Measurements from ENCODE around the gene RNF215. TPM values are rescaled to one million over a fixed set of nuclear protein-coding genes. Genes with fewer than 3 reads are reported as not detected.

The RNF215 gene
- total and polyA plus RNA-seq, 5 donors from 2014 or later = 0.23 to 13.1 (median 0.45) TPM

GRCh38 chr22:30432096-30432495, 44.9 kb upstream of the RNF215 start:
- Histone ChIP-seq H3K27me3 (ENCODE audit: control insufficient read depth, insufficient read depth, low read length) (no peaks in the 10 kb centered on the region), H3K4me3 (ENCODE audit: low read depth, low read length) (no peak overlapping the region), H3K27ac (ENCODE audit: insufficient read depth, low read length, poor library complexity, severe bottlenecking) (no peak overlapping the region), H3K4me1 (ENCODE audit: control insufficient read depth, insufficient read depth, low read length, poor library complexity, severe bottlenecking) (peaks cover 12% of the 10 kb centered on the region), H3K36me3 (ENCODE audit: control insufficient read depth, insufficient read depth, low read length) (peaks cover 7% of the 10 kb centered on the region), H3K9me3 (ENCODE audit: control insufficient read depth in 2 of 2, low read length in 2 of 2) (peaks cover 2 to 11% of the 10 kb centered on the region in 2 experiments)
- ATAC-seq (ENCODE audit: low read depth in 2 of 2) = no peak
- peaks cover 7% of the 10 kb centered on the region for H3K36me3 Mint-ChIP-seq
- H3K27ac Mint-ChIP-seq = no peak overlapping the region
- peaks cover 7 to 30% (median 12%) of the 10 kb centered on the region in 4 donors for H3K4me1 Mint-ChIP-seq
- no peak overlapping the region for H3K4me3 Mint-ChIP-seq
- H3K27me3 Mint-ChIP-seq = peaks cover 8% of the 10 kb centered on the region
- no peak for DNase-seq
- H3K9me3 Mint-ChIP-seq = peaks cover 0 to 15% (median 5%) of the 10 kb centered on the region in 7 donors

DNA sequence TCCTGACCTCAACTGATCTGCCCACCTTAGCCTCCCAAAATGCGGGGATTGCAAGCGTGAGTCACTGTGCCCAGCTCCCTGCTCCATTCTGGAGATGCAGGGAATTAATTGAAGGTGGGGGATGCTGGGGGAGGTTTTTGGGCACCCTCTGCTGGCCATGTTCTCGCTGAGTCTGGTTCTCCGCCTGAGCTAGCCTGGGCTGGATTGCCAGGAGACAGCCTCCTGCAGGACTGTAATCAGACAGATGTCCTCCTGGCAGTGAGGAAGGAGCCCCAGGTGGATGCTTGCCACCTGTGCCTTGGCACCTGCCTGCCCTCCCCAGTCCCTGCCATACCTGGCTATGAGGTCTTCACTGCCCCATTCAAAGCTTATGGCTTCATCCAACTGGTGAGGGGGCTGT, 43.7 kb upstream of the RNF215 start:
- peaks cover 19% of the 10 kb centered on the region for H3K4me1 ChIP-seq (ENCODE audit: control insufficient read depth, insufficient read depth, low read length, poor library complexity, severe bottlenecking)
- no peak for ATAC-seq (ENCODE audit: low read depth in 2 of 2)
- peaks cover 0 to 5% of the 10 kb centered on the region in 2 experiments for H3K9me3 ChIP-seq (ENCODE audit: control insufficient read depth in 2 of 2, low read length in 2 of 2)
- H3K27me3 ChIP-seq (ENCODE audit: control insufficient read depth, insufficient read depth, low read length) = no peaks in the 10 kb centered on the region
- peaks cover 0 to 11% (median 3%) of the 10 kb centered on the region in 7 donors for H3K9me3 Mint-ChIP-seq
- H3K36me3 Mint-ChIP-seq = peaks cover 7% of the 10 kb centered on the region
- peaks cover 13 to 38% (median 18%) of the 10 kb centered on the region in 4 donors for H3K4me1 Mint-ChIP-seq
- H3K36me3 ChIP-seq (ENCODE audit: control insufficient read depth, insufficient read depth, low read length) = peaks cover 7% of the 10 kb centered on the region
- H3K27ac Mint-ChIP-seq = peak overlapping the region in 1 of 3 donors; percentile 40
- DNase-seq = no peak
- peaks cover 8% of the 10 kb centered on the region for H3K27me3 Mint-ChIP-seq
- no peak overlapping the region for H3K4me3 ChIP-seq (ENCODE audit: low read depth, low read length)
- H3K27ac ChIP-seq (ENCODE audit: insufficient read depth, low read length, poor library complexity, severe bottlenecking) = no peak overlapping the region
- H3K4me3 Mint-ChIP-seq = no peak overlapping the region

GRCh38 chr22:30429887-30430286, 42.7 kb upstream of the RNF215 start:
- no peak overlapping the region for H3K27ac ChIP-seq (ENCODE audit: insufficient read depth, low read length, poor library complexity, severe bottlenecking)
- DNase-seq (no peak), ATAC-seq (ENCODE audit: low read depth in 2 of 2) (no peak)
- Mint-ChIP-seq H3K4me1 (peaks cover 6 to 36% (median 15%) of the 10 kb centered on the region in 4 donors), H3K27ac (peak overlapping the region in 2 of 3 donors; percentile 65 to 70), H3K36me3 (peaks cover 4% of the 10 kb centered on the region), H3K27me3 (no peaks in the 10 kb centered on the region), H3K4me3 (peak overlapping the region in 1 of 4 donors; percentile 1), H3K9me3 (peaks cover 0 to 4% (median 0%) of the 10 kb centered on the region in 7 donors)
- H3K9me3 ChIP-seq (ENCODE audit: control insufficient read depth in 2 of 2, low read length in 2 of 2) = peaks cover 0 to under 1% of the 10 kb centered on the region in 2 experiments
- peaks cover 7% of the 10 kb centered on the region for H3K36me3 ChIP-seq (ENCODE audit: control insufficient read depth, insufficient read depth, low read length)
- no peak overlapping the region for H3K4me3 ChIP-seq (ENCODE audit: low read depth, low read length)
- H3K4me1 ChIP-seq (ENCODE audit: control insufficient read depth, insufficient read depth, low read length, poor library complexity, severe bottlenecking) = peaks cover 24% of the 10 kb centered on the region
- no peaks in the 10 kb centered on the region for H3K27me3 ChIP-seq (ENCODE audit: control insufficient read depth, insufficient read depth, low read length)

DNA sequence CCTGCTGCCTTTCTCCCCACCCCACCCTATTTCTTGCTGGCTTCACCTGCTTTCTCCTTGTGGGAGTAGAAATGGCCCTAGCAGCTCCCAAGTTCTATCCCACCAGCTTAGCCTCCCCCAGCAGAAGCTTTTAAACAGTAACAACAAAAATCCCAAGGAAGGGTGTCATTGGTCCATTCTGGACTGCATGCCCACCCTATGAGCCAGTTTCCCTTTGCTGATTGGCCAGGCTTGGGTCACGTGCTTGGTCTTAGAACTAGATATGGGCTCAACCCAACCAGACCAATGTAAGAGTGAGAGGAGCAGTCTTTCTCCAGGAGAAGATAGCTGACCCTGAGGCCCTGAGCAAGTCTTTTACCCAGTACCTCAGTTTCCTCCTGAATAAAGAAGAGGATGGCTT, 40.7 kb upstream of the RNF215 start:
- H3K36me3 ChIP-seq (ENCODE audit: control insufficient read depth, insufficient read depth, low read length) = peaks cover 7% of the 10 kb centered on the region
- no peak for DNase-seq
- no peak overlapping the region for H3K4me3 ChIP-seq (ENCODE audit: low read depth, low read length)
- peaks cover 42% of the 10 kb centered on the region for H3K4me1 ChIP-seq (ENCODE audit: control insufficient read depth, insufficient read depth, low read length, poor library complexity, severe bottlenecking)
- Mint-ChIP-seq H3K9me3 (no peaks in the 10 kb centered on the region), H3K4me1 (peaks cover 5 to 48% (median 24%) of the 10 kb centered on the region in 4 donors), H3K27me3 (no peaks in the 10 kb centered on the region), H3K27ac (peak overlapping the region in 2 of 3 donors; percentile 52 to 55), H3K4me3 (peak overlapping the region in 1 of 4 donors; percentile 99), H3K36me3 (peaks cover 4% of the 10 kb centered on the region)
- no peak overlapping the region for H3K27ac ChIP-seq (ENCODE audit: insufficient read depth, low read length, poor library complexity, severe bottlenecking)
- no peaks in the 10 kb centered on the region for H3K27me3 ChIP-seq (ENCODE audit: control insufficient read depth, insufficient read depth, low read length)
- no peaks in the 10 kb centered on the region for H3K9me3 ChIP-seq (ENCODE audit: control insufficient read depth in 2 of 2, low read length in 2 of 2)
- ATAC-seq (ENCODE audit: low read depth in 2 of 2) = no peak

- peak overlapping the region; percentile 91 to 99 (median 98) for H3K27ac Mint-ChIP-seq
- Histone ChIP-seq H3K27ac (ENCODE audit: insufficient read depth, low read length, poor library complexity, severe bottlenecking) (peak overlapping the region; percentile 95), H3K9me3 (ENCODE audit: control insufficient read depth in 2 of 2, low read length in 2 of 2) (no peaks in the 10 kb centered on the region), H3K27me3 (ENCODE audit: control insufficient read depth, insufficient read depth, low read length) (no peaks in the 10 kb centered on the region), H3K4me1 (ENCODE audit: control insufficient read depth, insufficient read depth, low read length, poor library complexity, severe bottlenecking) (peaks cover 46% of the 10 kb centered on the region), H3K4me3 (ENCODE audit: low read depth, low read length) (peak overlapping the region; percentile 83), H3K36me3 (ENCODE audit: control insufficient read depth, insufficient read depth, low read length) (peaks cover 7% of the 10 kb centered on the region)
- peak overlapping the region; percentile 91 to 99 (median 95) for H3K4me3 Mint-ChIP-seq
- DNase-seq (peak; percentile 78 to 89 (median 86)), ATAC-seq (ENCODE audit: low read depth in 2 of 2) (peak; percentile 26 to 35)
- no peaks in the 10 kb centered on the region for H3K9me3 Mint-ChIP-seq
- peaks cover 11 to 60% (median 34%) of the 10 kb centered on the region in 4 donors for H3K4me1 Mint-ChIP-seq
- no peaks in the 10 kb centered on the region for H3K27me3 Mint-ChIP-seq
- H3K36me3 Mint-ChIP-seq = peaks cover 8% of the 10 kb centered on the region
These were observed 39.5 kb upstream of the RNF215 start for GRCh38 chr22:30426388-30427353.

DNA sequence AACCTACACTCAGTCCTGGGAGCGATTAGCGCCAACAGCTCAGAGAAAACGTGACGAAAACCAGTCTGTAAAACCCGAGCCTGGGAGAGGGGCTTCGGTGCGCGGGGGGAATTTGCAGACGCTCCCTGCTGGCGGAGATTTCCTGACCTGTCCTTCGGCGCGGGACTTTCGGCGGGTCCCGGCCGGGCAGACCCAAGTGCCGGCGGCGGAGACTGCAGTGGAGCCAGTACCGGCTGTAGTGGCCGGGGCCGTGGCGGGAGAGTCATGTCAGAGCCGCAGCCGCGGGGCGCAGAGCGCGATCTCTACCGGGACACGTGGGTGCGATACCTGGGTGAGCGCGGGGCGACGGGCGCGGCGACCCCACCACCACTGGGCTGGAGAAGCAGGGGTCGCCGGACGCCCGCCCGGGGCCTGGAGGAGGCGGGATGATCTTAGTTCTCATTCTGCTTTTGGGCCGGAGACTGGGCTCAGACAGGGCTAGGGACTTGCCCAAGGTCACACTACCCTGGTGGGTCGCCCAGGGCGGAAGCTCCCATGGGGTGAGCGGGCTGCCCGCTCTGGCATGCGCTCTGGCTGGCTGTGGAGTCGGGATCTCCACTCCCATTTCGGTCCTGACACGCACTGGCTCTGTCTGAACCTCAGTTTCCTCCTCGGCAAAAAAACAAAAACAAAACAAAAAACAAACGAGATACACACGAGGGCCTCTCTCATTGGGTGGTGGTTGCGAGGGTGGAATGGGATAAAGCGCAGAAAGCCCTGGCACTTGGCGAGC, 38.6 kb upstream of the RNF215 start, which contains the start of gene MTFP1:
MTFP1 (plus strand) TSS at position 153 of the 772 bp plus-strand sequence; CDS start at position 265, 112 bp downstream.
- peaks cover 7% of the 10 kb centered on the region for H3K36me3 ChIP-seq (ENCODE audit: control insufficient read depth, insufficient read depth, low read length)
- Mint-ChIP-seq H3K9me3 (no peaks in the 10 kb centered on the region), H3K4me1 (peaks cover 11 to 63% (median 35%) of the 10 kb centered on the region in 4 donors), H3K27ac (peak within 1 kb of the TSS; percentile 91 to 99 (median 99)), H3K4me3 (peak within 1 kb of the TSS; percentile 96 to 99 (median 99)), H3K36me3 (peaks cover 8% of the 10 kb centered on the region), H3K27me3 (no peaks in the 10 kb centered on the region)
- DNase-seq = peak in 2 of 3 donors; percentile 33 to 65
- H3K9me3 ChIP-seq (ENCODE audit: control insufficient read depth in 2 of 2, low read length in 2 of 2) = no peaks in the 10 kb centered on the region
- ATAC-seq (ENCODE audit: low read depth in 2 of 2) = no peak
- H3K4me3 ChIP-seq (ENCODE audit: low read depth, low read length) = peak within 1 kb of the TSS; percentile 83
- H3K27ac ChIP-seq (ENCODE audit: insufficient read depth, low read length, poor library complexity, severe bottlenecking) = peak within 1 kb of the TSS; percentile 95
- peaks cover 46% of the 10 kb centered on the region for H3K4me1 ChIP-seq (ENCODE audit: control insufficient read depth, insufficient read depth, low read length, poor library complexity, severe bottlenecking)
- no peaks in the 10 kb centered on the region for H3K27me3 ChIP-seq (ENCODE audit: control insufficient read depth, insufficient read depth, low read length)

- peaks cover 13% of the 10 kb centered on the region for H3K36me3 Mint-ChIP-seq
- peak overlapping the region; percentile 83 for H3K4me3 ChIP-seq (ENCODE audit: low read depth, low read length)
These were observed 38.1 kb upstream of the RNF215 start for GRCh38 chr22:30425327-30425615.

More at GRCh38 chr22:30425327-30425615, 38.1 kb upstream of the RNF215 start:
- H3K4me1 Mint-ChIP-seq = peaks cover 15 to 63% (median 38%) of the 10 kb centered on the region in 4 donors
- Histone ChIP-seq H3K9me3 (ENCODE audit: control insufficient read depth in 2 of 2, low read length in 2 of 2) (no peaks in the 10 kb centered on the region), H3K27ac (ENCODE audit: insufficient read depth, low read length, poor library complexity, severe bottlenecking) (peak overlapping the region; percentile 95), H3K4me1 (ENCODE audit: control insufficient read depth, insufficient read depth, low read length, poor library complexity, severe bottlenecking) (peaks cover 46% of the 10 kb centered on the region), H3K27me3 (ENCODE audit: control insufficient read depth, insufficient read depth, low read length) (no peaks in the 10 kb centered on the region), H3K36me3 (ENCODE audit: control insufficient read depth, insufficient read depth, low read length) (peaks cover 7% of the 10 kb centered on the region)
- no peaks in the 10 kb centered on the region for H3K27me3 Mint-ChIP-seq
- peak overlapping the region; percentile 91 to 99 (median 95) for H3K4me3 Mint-ChIP-seq
- peak overlapping the region; percentile 66 to 99 (median 98) for H3K27ac Mint-ChIP-seq
- no peak for ATAC-seq (ENCODE audit: low read depth in 2 of 2)
- no peaks in the 10 kb centered on the region for H3K9me3 Mint-ChIP-seq
- DNase-seq = no peak

Data from CD4-positive, CD25-positive, alpha-beta regulatory T cell (primary cell).